ENCODE measurements around the gene CERS1.

Gene CERS1

GRCh38 chr19:18898607-18899408, 2.9 kb upstream of the CERS1 start:
- no peak for DNase-seq

- no peak for DNase-seq
Measured at GRCh38 chr19:18898081-18898606, 2.2 kb upstream of the CERS1 start.

- no peak for DNase-seq
Measured at GRCh38 chr19:18897094-18898029, 1.4 kb upstream of the CERS1 start.

- no peak for DNase-seq
Measured at GRCh38 chr19:18896421-18896841, 473 bp upstream of the CERS1 start.

GRCh38 chr19:18895038-18895823, 727 bp downstream of the CERS1 start:
- DNase-seq, result no peak

GRCh38 chr19:18894254-18895037, 1.5 kb downstream of the CERS1 start:
- no peak for DNase-seq

- no peak for DNase-seq
Measured at GRCh38 chr19:18893587-18894253, 2.2 kb downstream of the CERS1 start.

- DNase-seq, result no peak
Measured at GRCh38 chr19:18889949-18890745, 5.8 kb downstream of the CERS1 start.

- DNase-seq, result no peak
Measured at GRCh38 chr19:18886972-18887371, 9.0 kb downstream of the CERS1 start.

- no peak for DNase-seq
Measured at GRCh38 chr19:18883526-18884304, 12.2 kb downstream of the CERS1 start.

- DNase-seq, result no peak
Measured at GRCh38 chr19:18881491-18881890, 14.5 kb downstream of the CERS1 start.

GRCh38 chr19:18879579-18880373, 16.2 kb downstream of the CERS1 start:
- DNase-seq, result no peak

- no peak for DNase-seq
Measured at GRCh38 chr19:18878858-18879578, 16.9 kb downstream of the CERS1 start.

GRCh38 chr19:18878058-18878797, 17.7 kb downstream of the CERS1 start:
- DNase-seq, result no peak

GRCh38 chr19:18876865-18877264, 19.1 kb downstream of the CERS1 start:
- no peak for DNase-seq

GRCh38 chr19:18875726-18876125, 20.2 kb downstream of the CERS1 start:
- DNase-seq, result no peak

GRCh38 chr19:18871543-18871942, 24.4 kb downstream of the CERS1 start:
- DNase-seq, result no peak
